ENCODE measurements around the gene GMEB1.
"Not testable (repeated sequence)": the region's sequence is repeated elsewhere in the genome, so short reads cannot be mapped to it uniquely, and the experiment has no call there.

GMEB1 gene, protein sequence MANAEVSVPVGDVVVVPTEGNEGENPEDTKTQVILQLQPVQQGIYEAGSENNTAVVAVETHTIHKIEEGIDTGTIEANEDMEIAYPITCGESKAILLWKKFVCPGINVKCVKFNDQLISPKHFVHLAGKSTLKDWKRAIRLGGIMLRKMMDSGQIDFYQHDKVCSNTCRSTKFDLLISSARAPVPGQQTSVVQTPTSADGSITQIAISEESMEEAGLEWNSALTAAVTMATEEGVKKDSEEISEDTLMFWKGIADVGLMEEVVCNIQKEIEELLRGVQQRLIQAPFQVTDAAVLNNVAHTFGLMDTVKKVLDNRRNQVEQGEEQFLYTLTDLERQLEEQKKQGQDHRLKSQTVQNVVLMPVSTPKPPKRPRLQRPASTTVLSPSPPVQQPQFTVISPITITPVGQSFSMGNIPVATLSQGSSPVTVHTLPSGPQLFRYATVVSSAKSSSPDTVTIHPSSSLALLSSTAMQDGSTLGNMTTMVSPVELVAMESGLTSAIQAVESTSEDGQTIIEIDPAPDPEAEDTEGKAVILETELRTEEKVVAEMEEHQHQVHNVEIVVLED

DNA sequence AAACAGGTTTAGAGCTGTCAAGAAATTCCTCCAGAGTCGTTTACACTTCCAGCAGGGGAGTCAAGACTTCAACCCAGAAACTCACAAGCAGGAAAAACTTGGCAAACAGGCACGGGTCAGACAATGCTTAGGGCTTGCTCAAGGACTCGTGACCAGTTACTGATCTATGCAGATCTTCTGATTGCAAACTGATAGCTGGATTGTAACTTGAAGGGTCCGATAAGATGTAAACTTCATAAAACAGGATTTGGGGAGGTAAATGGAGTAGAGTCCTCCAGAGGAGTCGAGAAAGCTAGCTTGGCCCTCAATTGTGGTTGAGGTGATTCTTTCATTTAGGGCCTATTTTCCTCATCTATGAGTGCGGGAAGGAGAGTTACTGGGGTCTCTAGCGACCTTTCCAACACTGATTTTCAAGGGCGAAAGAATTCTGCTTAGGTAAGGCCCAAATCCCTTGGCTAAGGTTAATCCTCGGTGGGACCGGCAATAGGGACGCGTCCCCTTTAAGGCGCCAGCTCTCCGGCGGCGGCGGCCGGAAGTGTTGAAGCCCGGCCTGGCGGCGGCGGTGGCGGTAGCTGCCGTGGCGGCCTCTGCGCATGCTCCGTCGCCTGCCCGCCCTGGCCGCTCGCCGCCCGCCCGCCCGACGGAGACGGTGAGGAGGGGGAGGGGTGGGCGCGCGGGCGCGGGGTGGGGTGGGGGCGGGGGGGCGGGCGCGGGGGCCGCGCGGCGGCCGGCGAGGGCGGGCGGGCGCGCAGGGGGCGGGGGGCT is at the start of gene GMEB1:
GMEB1 (plus strand) TSS at position 594 of the 765 bp plus-strand sequence. CDS start 14,829 bp downstream, outside the sequence.
- peak; percentile 81 for DNase-seq

DNA sequence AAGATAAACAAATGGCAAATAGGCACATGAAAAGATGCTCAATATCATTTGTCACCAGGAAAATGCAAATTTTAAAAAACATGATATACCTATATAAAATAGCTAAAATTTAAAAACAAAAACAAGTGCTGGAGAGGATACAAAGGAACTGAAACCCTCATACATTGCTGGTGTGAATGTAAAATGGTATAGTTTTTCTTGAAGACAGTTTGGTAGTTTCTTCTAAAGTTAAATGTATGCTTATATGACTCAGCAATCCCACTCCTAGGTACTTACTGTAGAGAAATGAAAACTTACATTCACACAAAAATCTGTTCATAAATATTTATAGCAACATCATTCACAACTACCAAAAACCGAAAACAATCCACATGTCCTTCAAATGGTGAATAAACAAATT is 36.9 kb upstream of the GMEB1 start:
- DNase-seq, result no peak

DNA sequence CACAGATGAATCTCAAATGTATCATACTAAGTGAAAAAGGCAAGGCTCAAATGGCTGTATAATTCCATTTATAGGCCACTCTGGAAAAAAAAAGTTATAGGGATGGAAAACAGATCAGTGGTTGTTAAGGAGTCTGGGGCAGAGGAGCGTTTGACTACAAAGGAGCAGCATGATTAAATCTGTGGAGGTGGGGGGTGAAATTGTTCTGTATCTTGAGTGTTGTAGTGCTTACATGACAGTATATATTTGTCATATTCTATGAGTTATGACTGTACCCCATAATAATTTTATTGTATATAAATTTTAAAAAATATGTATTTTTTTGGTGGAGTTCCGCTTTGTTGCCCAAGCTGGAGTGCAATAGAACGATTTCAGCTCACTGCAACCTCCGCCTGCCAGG is 36.0 kb upstream of the GMEB1 start:
- DNase-seq, result no peak

DNA sequence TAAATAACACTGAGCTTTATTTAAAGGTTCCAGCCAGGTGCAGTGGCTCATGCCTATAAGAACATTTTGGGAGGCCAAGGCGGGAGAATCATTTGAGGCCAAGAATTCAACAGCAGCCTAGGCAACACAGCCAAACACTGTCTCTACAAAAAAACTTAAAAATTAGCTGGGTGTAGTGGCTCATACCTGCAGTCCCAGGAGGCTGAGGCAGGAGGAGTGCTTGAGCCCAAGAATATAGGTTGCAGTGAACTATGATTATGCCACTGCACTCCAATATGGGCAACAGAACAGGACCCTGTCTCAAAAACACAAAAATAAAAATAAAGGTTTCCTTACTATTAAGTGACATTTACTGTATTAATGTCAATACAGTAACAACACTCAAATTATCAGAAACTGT is 27.8 kb upstream of the GMEB1 start:
- DNase-seq, result peak; percentile 13

DNA sequence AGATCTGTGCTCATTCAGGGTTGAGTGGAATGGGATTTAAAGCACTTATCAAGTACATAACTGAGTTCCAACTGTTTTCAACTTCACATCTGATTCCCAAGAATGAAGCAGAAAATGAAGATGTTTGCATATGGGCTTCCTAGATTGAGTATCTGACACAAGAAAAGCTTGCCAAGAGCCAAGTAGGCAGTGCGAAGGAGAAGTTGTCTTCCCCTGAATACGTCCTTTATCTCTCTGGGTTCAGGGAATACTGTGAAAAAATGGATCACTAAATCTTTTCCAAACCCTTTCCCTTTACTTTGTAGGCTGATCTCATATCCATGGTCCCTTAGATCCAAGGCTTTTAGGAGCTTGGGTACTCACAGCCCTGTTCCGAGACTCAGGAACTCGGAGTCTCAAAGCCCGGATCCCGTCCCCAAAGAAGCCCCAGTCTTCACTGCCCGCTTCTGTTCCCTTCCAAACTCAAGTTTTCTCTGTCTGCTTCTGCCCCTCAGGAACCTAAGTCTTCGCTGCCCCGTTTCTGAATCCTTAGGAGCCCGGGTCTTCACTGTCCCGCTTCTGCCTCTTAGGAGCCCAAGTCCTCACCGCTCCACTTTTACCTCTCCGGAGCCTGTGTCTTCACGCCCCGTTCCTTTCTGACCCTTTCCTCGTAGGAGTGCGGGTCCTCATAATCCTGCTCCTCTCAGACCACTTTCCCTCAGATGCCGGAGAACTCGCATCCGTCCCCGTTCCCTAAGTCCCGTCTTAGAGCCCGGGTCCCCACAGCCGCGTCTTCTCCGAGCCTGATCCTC is 26.3 kb upstream of the GMEB1 start:
- no peak for DNase-seq

DNA sequence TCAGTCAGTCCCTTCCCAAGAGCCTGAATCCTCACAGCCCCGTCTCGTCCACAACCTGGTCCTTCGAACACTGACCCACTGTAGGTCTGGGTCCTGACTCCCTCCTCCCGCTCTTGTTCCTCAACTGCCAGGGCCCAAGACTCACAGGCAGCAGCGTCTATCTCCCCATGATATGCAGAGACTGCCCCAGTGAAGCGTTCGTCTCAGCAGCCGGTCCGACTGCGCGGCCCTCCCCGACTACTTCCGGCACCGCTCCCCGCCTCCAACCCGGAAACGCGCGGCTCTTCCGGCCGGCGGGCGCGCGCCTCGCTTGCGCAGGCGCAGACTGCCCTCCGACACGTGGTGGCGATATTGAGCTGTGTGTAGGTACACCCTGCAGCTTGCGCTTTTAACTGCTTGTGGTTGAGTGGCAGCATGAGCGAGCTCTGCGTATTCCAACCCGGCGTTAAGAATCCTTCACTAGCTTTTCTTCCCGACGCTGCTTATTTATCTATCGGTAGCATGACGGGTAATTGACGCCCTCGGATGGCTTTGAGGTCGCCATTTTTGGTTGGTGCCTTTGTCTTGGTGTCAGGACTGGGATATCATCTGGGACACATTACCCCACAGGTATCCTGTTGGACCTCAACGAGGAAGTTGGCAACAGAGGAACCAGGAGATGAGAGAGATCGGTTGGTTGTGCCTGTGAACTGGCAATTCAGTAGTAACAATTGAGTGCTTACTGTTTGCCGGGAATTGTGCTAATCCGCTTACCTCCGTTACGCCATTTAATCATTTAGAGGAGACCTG is 25.5 kb upstream of the GMEB1 start, which contains the start of gene TAF12:
TAF12 (minus strand) TSS at position 221 of the 789 bp plus-strand sequence. CDS start 20,986 bp downstream, outside the sequence.
- DNase-seq, result peak; percentile 90

DNA sequence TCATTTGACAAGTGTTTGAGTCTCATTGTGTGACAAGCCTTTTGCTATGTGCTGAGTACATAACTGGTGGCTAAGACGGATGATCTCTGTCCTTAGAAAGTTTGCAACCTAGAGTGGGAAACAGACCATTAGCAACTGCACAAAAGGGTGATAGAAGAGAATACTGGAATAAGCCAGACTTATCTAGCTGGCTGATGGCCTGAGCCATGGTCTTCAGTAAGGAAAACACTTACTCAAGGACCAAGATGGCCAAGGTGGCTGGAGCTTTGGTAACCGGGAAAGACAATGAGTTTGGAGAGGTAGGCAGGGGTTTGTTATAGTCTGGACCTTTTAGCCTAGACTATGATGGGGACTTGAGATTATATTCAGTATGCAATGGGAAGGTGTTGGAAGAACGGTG is 24.1 kb upstream of the GMEB1 start:
- no peak for DNase-seq

DNA sequence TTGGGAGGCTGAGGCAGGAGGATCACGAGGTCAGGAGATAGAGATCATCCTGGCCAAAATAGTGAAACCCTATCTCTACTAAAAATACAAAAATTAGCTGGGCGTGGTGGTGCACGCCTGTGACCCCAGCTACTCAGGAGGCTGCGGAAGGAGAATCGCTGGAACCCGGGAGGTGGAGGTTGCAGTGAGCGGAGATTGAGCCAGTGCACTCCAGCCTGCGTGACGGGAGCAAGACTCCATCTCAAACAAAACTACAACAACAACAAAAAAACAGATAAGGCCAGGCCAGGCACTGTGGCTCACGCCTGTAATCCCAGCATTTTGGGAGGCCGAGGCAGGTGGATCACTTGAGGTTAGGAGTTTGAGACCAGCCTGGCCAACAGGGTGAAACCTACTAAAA is 23.2 kb upstream of the GMEB1 start:
- not testable (repeated sequence) for DNase-seq

DNA sequence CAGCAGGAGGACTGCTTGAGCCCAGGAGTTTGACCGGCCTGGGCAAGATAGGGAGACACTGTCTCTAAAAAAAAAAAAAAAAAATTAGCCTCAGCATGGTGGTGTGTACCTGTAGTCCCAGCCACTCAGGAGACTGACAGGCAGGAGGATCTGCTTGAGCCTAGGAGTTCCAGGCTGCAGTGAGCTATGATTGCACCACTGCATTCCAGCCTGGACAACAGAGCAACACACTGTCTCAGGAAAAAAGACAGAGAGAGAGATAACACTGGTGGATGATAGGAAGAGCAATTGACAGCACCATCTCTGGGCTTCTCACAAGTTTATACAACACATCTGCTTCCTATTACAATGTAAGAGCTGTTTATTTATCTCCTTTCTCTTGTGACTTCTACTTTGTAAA is 22.5 kb upstream of the GMEB1 start:
- no peak for DNase-seq

DNA sequence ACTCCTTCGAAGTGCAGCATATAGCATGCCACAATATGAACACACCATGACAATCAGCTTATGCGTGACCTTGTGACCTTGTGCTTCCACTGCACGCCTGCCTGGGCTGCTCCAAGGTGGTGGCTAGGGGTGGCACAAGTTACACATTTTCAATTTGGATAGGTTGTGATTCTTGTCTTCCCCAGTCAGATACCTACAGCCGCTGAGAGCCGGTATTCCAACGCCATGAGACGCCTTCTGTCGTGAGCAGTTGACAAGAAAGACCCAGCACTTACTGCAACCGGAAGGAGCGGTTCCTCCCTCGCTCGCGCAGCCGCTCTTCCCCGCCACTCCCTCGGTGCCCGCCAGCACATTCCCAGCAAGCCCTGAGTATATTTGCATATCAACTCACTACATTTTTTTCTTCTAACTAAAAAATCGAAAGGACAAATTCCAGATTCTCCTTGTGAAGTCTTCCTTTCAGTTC is 20.5 kb upstream of the GMEB1 start:
- peak; percentile 85 for DNase-seq

DNA sequence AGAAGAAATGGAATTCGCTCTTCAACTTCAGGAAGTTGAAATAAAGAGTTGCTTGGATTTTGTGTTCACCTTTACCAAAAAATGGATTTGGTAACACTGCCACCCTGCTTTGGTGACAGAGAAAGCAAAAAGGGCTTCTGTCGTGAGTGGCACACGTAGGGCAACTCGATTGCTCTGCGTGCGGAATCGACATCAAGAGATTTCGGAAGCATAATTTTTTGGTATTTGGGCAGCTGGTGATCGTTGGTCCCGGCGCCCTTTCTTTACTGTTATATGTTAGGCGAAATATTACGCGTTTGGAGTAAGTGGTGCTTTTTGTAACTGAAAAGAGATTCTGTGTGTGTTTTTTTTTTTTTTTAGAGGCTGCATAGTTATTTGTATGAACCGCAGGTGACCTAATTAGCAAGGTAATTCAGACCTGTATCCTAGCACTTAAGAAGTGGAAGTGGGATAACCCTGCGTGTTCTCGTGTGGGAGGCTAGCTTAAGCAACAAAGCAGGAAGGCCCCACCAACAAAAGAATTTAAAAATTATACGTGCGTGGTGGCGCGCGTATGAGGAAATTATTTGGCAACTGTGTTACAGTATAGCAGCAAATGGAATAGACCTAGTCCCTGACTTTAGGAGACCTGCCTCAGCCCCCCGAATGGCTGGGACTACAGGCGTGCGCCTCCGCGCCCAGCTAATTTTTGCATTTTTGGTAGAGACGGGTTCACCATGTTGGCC is 19.9 kb upstream of the GMEB1 start, which contains the start of gene RNU11:
RNU11 (plus strand) TSS at position 127 of the 725 bp plus-strand sequence.
- peak; percentile 83 for DNase-seq

DNA sequence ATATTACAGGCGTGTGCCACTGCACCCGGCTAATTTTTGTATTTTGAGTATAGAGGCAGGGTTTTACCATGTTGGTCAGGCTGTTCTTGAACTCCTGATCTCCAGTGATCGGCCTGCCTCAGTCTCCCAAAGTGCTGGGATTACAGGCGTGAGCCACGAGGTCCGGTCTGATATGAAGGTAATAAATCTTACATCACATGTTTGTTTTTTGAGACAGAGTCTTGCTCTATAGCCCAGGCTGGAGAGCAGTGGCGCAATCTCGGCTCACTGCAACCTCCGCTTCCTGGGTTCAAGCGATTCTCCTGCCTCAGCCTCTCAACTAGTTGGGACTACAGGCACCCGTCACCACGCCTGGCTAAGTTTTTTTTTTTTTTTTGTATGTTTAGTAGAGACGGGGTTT is 15.5 kb upstream of the GMEB1 start:
- DNase-seq, result not testable (repeated sequence)

DNA sequence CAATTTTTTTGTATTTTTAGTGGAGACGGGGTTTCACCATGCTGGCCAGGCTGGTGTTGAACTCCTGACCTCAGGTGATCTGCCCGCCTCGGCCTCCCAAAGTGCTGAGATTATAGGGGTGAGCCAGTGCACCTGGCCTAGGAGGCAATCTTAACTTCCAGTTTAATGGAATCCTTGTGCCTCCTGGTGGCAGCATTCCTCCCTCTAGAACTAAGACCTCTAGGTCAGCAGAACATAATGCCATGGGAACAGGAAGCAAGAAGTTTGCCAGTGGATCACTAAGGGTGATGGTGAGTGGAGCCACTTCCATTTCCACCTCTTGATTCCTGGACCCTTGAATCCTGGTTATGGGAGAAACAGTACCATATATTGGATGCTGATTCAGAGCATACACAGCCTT is 14.7 kb upstream of the GMEB1 start:
- DNase-seq, result not testable (repeated sequence)

DNA sequence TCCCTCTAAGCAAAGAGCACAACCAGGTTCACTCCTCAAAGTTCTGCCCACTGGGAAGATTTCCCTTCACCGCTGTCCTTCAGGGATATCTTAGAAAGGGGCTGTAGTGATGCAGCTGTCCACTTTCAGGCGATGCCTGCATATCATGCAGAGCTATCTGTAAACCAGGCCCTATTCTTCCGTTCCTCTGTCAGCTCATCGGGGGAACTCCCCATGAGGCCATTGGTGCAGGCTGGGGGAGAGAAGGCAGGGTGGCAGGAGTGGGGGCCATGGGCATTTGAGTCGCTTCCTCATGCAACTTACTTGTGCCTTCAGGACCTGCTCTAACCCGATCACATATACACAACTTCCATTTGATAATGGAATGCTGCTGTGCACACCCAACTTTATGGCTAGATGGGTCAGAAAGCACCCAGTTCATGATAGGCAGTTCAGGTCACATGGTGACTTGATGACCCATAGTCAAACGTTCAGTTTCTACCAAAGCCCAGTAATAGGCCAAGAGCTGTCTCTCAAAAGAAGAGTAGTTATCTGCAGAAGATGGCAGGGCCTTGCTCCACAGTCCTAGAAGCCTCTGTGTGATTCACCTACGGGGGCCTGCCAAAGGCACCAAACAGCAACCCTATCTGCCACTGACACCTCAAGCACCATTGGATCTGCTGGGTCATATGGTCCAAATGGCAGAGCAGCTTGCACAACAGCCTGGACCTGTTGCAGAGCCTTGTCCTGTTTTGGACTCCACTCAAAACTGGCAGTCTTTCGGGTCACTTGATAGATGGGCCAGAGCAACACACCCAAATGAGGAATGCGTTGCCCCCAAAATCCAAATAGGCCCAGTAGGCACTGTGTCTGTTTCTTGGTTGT is 12.9 kb upstream of the GMEB1 start:
- not testable (repeated sequence) for DNase-seq

DNA sequence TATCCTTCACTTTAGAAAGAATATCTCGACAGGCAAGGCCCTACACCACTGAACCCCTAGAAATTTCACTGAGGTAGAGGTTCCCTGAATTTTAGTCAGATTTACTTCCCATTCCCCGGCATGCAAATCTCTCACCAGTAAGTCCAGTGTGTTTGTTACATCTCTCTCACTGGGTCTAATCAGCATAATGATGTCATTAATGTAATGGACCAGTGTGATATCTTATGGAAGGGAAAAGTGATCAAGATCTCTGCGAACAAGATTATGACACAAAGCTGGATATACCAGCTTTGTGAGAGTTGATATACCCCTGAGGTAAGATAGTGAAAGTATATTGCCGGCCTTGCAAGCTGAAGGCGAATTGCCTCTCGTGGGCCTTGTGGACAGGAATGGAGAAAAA is 12.2 kb upstream of the GMEB1 start:
- no peak for DNase-seq

DNA sequence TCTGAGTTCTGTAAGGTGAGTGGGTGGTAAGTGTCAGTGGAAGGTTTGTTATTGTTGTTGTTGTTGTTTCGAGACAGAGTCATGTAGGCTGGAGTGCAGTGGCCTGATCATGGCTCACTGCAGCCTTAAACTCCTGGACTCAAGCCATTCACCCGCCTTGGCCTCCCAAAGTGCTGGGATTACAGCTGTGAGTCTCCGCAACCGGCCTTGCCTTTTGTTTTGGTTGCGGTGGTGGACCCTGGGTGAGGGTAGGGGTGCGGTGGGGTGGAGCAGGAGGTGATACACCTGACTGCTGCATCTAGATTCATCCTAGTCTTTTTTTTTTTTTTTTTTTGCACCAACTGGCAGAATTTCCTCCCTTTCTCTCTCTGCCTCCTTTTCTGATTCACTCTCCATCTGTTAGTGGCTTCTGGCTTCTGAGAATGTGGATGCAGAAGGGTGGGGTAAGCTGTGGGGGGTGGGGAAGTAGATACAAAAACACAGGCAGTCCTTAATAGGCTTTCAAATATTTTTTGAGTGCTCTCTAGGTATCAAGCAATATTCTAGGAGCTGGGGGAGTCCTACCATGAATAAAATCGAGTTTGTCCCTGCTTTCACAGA is 4.6 kb upstream of the GMEB1 start:
- DNase-seq, result no peak

DNA sequence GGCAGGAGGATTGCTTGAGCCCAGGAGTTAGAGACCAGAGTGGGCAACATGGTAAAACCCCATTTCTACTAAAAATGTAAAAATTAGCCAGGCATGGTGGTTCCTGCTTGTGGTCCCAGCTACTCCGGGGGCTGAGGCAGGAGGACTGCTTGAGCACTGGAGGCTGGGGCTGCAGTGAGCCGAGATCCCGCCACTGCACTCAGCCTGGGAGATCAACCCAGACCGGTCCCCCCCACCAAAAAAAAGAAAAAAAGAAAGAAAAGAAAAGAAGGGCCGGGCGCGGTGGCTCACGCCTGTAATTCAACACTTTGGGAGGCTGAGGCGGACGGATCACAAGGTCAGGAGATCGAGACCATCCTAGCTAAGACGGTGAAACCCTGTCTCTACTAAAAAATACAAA is 1.8 kb upstream of the GMEB1 start:
- no peak for DNase-seq

DNA sequence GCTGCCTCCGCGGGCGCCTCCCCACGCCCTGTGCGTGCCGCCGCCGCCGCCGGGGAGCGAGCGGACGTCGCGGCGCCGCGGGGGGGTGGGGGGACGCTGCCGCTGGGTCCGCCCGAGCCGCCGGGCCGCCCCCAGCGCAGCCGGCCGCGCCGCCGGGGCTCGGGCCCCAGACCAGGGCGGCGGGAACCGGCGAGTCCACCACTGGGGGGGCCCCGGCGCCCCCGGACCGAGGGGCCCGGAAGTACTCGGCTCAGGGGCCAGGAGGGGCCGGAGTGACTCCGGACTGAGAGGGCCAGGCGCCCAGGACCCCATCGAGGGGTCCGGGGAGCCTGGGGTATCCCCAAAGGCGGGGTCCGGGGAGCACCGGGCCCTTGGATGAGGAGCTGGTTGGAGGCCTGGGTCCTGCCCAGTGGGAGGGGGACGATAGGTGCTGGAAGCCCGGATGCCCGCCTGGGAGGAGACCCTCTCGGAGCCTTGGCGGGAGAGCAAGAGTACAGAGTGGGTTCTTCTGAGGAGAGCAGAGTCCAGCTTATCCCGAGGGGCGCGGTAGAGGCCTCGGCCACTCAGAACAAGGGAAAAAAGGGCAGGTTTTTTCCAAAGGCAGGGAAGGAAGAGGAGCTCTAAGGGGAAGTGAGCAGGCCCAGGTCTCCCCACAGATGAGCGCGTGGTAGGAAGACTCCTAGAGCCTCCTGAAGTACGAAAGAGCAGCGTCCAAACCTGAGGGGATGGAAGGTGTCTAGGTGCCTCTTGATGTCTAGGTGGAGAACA is 556 bp downstream of the GMEB1 start:
- DNase-seq, result peak; percentile 63

DNA sequence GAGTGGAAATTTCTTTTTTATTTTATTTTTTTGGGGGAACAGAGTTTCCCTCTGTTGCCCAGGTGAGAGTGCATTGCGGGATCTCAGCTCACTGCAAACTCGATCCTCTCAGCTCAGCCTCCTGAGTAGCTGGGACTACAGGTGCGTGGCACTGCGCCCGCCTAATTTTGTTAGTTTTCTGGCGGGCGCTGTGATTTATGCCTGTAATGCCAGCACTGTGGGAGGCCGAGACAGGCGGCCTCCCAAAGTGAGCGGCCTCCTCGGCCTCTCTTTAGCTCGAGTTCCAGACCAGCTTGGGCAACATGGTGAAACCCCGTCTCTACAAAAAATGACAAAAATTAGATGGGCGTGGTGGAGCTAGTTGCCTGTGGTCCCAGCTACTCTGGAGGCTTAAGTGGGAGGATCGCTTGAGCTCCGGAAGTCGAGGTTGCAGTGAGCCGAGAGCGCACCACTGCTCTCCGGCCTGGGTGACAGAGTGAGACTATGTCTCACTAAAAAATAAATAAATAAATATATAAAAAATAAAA is 2.7 kb downstream of the GMEB1 start:
- DNase-seq, result no peak
